GM12875 (cell line): ENCODE data around the gene AKAP7.

Source experiments
- H3K4me3 ChIP-seq: one replicate; pipeline ENCODE4 v1.5.1; 2011; ENCODE audit warnings: low read depth, low read length, control low read depth
- CTCF ChIP-seq: IDR thresholded peaks from 2 replicates; pipeline ENCODE4 v1.5.1; 2011; ENCODE audit warnings: low read depth, mild to moderate bottlenecking, control low read depth, inconsistent platforms, low read length, moderate library complexity, borderline replicate concordance; ENCODE audit not compliant: insufficient read depth

The AKAP7 gene

GRCh38 chr6:131159578-131159977, 24.3 kb downstream of the AKAP7 start:
- no peak for TF ChIP-seq CTCF
- H3K4me3 ChIP-seq = no peak overlapping the region

GRCh38 chr6:131160254-131160758, 25.0 kb downstream of the AKAP7 start:
- H3K4me3 ChIP-seq = no peak overlapping the region
- no peak for TF ChIP-seq CTCF

- H3K4me3 ChIP-seq = no peak overlapping the region
- TF ChIP-seq CTCF = no peak
These were observed 26.7 kb downstream of the AKAP7 start for GRCh38 chr6:131161987-131162386.

GRCh38 chr6:131163886-131164285, 28.6 kb downstream of the AKAP7 start:
- H3K4me3 ChIP-seq = no peak overlapping the region
- no peak for TF ChIP-seq CTCF

- no peak overlapping the region for H3K4me3 ChIP-seq
- TF ChIP-seq CTCF = no peak
These were observed 29.2 kb downstream of the AKAP7 start for GRCh38 chr6:131164506-131164905.

- no peak for TF ChIP-seq CTCF
These were observed 32.5 kb downstream of the AKAP7 start for GRCh38 chr6:131167773-131168172.

GRCh38 chr6:131169613-131170012, 34.3 kb downstream of the AKAP7 start:
- no peak for TF ChIP-seq CTCF

More at GRCh38 chr6:131167773-131168172, 32.5 kb downstream of the AKAP7 start:
- no peak overlapping the region for H3K4me3 ChIP-seq

More at GRCh38 chr6:131169613-131170012, 34.3 kb downstream of the AKAP7 start:
- H3K4me3 ChIP-seq = no peak overlapping the region
